ENCODE measurements around the gene CCP110.

The CCP110 gene

GRCh38 chr16:19523559-19524355, at the start of gene CCP110:
CCP110 (plus strand) TSS chr16:19523942; CDS start chr16:19527882, 3,940 bp downstream.
- peak; percentile 92 for DNase-seq (ENCODE audit: low spot score)

- DNase-seq (ENCODE audit: low spot score) = no peak
These were observed 49.1 kb upstream of the CCP110 start for GRCh38 chr16:19474617-19475016.

GRCh38 chr16:19478505-19478904, 45.2 kb upstream of the CCP110 start:
- no peak for DNase-seq (ENCODE audit: low spot score)

- no peak for DNase-seq (ENCODE audit: low spot score)
These were observed 44.4 kb upstream of the CCP110 start for GRCh38 chr16:19479302-19479721.

- no peak for DNase-seq (ENCODE audit: low spot score)
These were observed 42.4 kb upstream of the CCP110 start for GRCh38 chr16:19481296-19481695.

GRCh38 chr16:19481769-19482168, 42.0 kb upstream of the CCP110 start:
- no peak for DNase-seq (ENCODE audit: low spot score)

- DNase-seq (ENCODE audit: low spot score) = no peak
These were observed 41.5 kb upstream of the CCP110 start for GRCh38 chr16:19482291-19482690.

GRCh38 chr16:19484096-19484495, 39.6 kb upstream of the CCP110 start:
- DNase-seq (ENCODE audit: low spot score) = no peak

- no peak for DNase-seq (ENCODE audit: low spot score)
These were observed 38.1 kb upstream of the CCP110 start for GRCh38 chr16:19485611-19486010.

- no peak for DNase-seq (ENCODE audit: low spot score)
These were observed 37.7 kb upstream of the CCP110 start for GRCh38 chr16:19486051-19486450.

- no peak for DNase-seq (ENCODE audit: low spot score)
These were observed 36.9 kb upstream of the CCP110 start for GRCh38 chr16:19486750-19487325.

- DNase-seq (ENCODE audit: low spot score) = no peak
These were observed 35.5 kb upstream of the CCP110 start for GRCh38 chr16:19488213-19488640.

GRCh38 chr16:19490619-19491018, 33.1 kb upstream of the CCP110 start:
- DNase-seq (ENCODE audit: low spot score) = no peak

- no peak for DNase-seq (ENCODE audit: low spot score)
These were observed 26.6 kb upstream of the CCP110 start for GRCh38 chr16:19497176-19497575.

GRCh38 chr16:19499006-19499405, 24.7 kb upstream of the CCP110 start:
- no peak for DNase-seq (ENCODE audit: low spot score)

GRCh38 chr16:19499481-19499880, 24.3 kb upstream of the CCP110 start:
- no peak for DNase-seq (ENCODE audit: low spot score)

GRCh38 chr16:19502395-19503131, 21.2 kb upstream of the CCP110 start:
- DNase-seq (ENCODE audit: low spot score) = peak; percentile 62

GRCh38 chr16:19503461-19504075, 20.2 kb upstream of the CCP110 start:
- DNase-seq (ENCODE audit: low spot score) = no peak

- no peak for DNase-seq (ENCODE audit: low spot score)
These were observed 18.0 kb upstream of the CCP110 start for GRCh38 chr16:19505600-19506303.

- DNase-seq (ENCODE audit: low spot score) = no peak
These were observed 16.8 kb upstream of the CCP110 start for GRCh38 chr16:19506965-19507364.

GRCh38 chr16:19507867-19508266, 15.9 kb upstream of the CCP110 start:
- DNase-seq (ENCODE audit: low spot score) = no peak

GRCh38 chr16:19512297-19512696, 11.4 kb upstream of the CCP110 start:
- no peak for DNase-seq (ENCODE audit: low spot score)
